Measurements from ENCODE around the gene HIVEP3.

Gene HIVEP3

GRCh38 chr1:41564741-41565475 lies 353.8 kb downstream of the HIVEP3 start:
- TF ChIP-seq NFIC (IDR thresholded peaks at IDR 0.05) (no peak), CREB1 (IDR thresholded peaks at IDR 0.05; ENCODE audit: low read depth) (no peak), TEAD4 (IDR thresholded peaks at IDR 0.05) (no peak), USF1 (IDR thresholded peaks at IDR 0.05) (no peak), ZBTB7A (IDR thresholded peaks at IDR 0.05; ENCODE audit: low read depth) (no peak), EGR1 (IDR thresholded peaks at IDR 0.05) (no peak), MAX (IDR thresholded peaks at IDR 0.05) (no peak), TCF12 (IDR thresholded peaks at IDR 0.05; ENCODE audit: low read depth) (no peak), REST (IDR thresholded peaks at IDR 0.05; ENCODE audit: low read depth) (no peak), CEBPB (IDR thresholded peaks at IDR 0.05) (no peak), TAF1 (IDR thresholded peaks at IDR 0.05; ENCODE audit: low read depth) (no peak), RAD21 (IDR thresholded peaks at IDR 0.05; ENCODE audit: low read depth) (no peak), EP300 (IDR thresholded peaks at IDR 0.05; ENCODE audit: borderline replicate concordance) (no peak), FOXM1 (IDR thresholded peaks at IDR 0.05; ENCODE audit: borderline replicate concordance, low read depth) (no peak), YY1 (IDR thresholded peaks at IDR 0.05; ENCODE audit: low read depth) (no peak)

GRCh38 chr1:41562328-41562727 lies 356.4 kb downstream of the HIVEP3 start:
- TF ChIP-seq CREB1 (IDR thresholded peaks at IDR 0.05; ENCODE audit: low read depth) (no peak), RAD21 (IDR thresholded peaks at IDR 0.05; ENCODE audit: low read depth) (no peak), TAF1 (IDR thresholded peaks at IDR 0.05; ENCODE audit: low read depth) (no peak), YY1 (IDR thresholded peaks at IDR 0.05; ENCODE audit: low read depth) (no peak), ZBTB7A (IDR thresholded peaks at IDR 0.05; ENCODE audit: low read depth) (no peak), TEAD4 (IDR thresholded peaks at IDR 0.05) (no peak), REST (IDR thresholded peaks at IDR 0.05; ENCODE audit: low read depth) (no peak), FOXM1 (IDR thresholded peaks at IDR 0.05; ENCODE audit: borderline replicate concordance, low read depth) (no peak), TCF12 (IDR thresholded peaks at IDR 0.05; ENCODE audit: low read depth) (no peak), EP300 (IDR thresholded peaks at IDR 0.05; ENCODE audit: borderline replicate concordance) (no peak)

- TF ChIP-seq RAD21 (IDR thresholded peaks at IDR 0.05; ENCODE audit: low read depth) (no peak), CREB1 (IDR thresholded peaks at IDR 0.05; ENCODE audit: low read depth) (no peak), CEBPB (IDR thresholded peaks at IDR 0.05) (no peak), YY1 (IDR thresholded peaks at IDR 0.05; ENCODE audit: low read depth) (no peak), NFIC (IDR thresholded peaks at IDR 0.05) (no peak), TAF1 (IDR thresholded peaks at IDR 0.05; ENCODE audit: low read depth) (no peak), USF1 (IDR thresholded peaks at IDR 0.05) (no peak), MAX (IDR thresholded peaks at IDR 0.05) (no peak), EP300 (IDR thresholded peaks at IDR 0.05; ENCODE audit: borderline replicate concordance) (no peak), TEAD4 (IDR thresholded peaks at IDR 0.05) (no peak)
These were observed 357.8 kb downstream of the HIVEP3 start for GRCh38 chr1:41560931-41561330.

GRCh38 chr1:41560496-41560895 lies 358.2 kb downstream of the HIVEP3 start:
- no peak for TF ChIP-seq NFIC (IDR thresholded peaks at IDR 0.05)
- no peak for TF ChIP-seq FOXM1 (IDR thresholded peaks at IDR 0.05; ENCODE audit: borderline replicate concordance, low read depth)
- TF ChIP-seq ZBTB7A (IDR thresholded peaks at IDR 0.05; ENCODE audit: low read depth) = no peak
- no peak for TF ChIP-seq REST (IDR thresholded peaks at IDR 0.05; ENCODE audit: low read depth)
- TF ChIP-seq TCF12 (IDR thresholded peaks at IDR 0.05; ENCODE audit: low read depth) = no peak
- no peak for TF ChIP-seq USF1 (IDR thresholded peaks at IDR 0.05)
- no peak for TF ChIP-seq TEAD4 (IDR thresholded peaks at IDR 0.05)
- no peak for TF ChIP-seq TAF1 (IDR thresholded peaks at IDR 0.05; ENCODE audit: low read depth)
- TF ChIP-seq EP300 (IDR thresholded peaks at IDR 0.05; ENCODE audit: borderline replicate concordance) = no peak
